PC-3 (cell line): Measurements from ENCODE around the gene SMIM36.

ENCODE experiments used
- CTCF ChIP-seq: fragments of 300-600 bp; sonication (generic); conservative IDR thresholded peaks from 2 replicates; pipeline ENCODE4 v1.5.1; 2017; ENCODE audit warnings: antibody characterized with exemption, low read depth, mild to moderate bottlenecking, low read length
- EZH2 ChIP-seq: fragments of 300-600 bp; sonication (generic); IDR thresholded peaks from one replicate; pipeline ENCODE4 v1.6.1; 2017; ENCODE audit warnings: antibody characterized with exemption, mild to moderate bottlenecking, low read length; ENCODE audit not compliant: unreplicated experiment
- EZH2phosphoT487 ChIP-seq: fragments of 300-600 bp; sonication (generic); IDR thresholded peaks from 2 replicates; pipeline ENCODE4 v1.6.1; 2018; ENCODE audit warnings: mild to moderate bottlenecking, antibody characterized with exemption, low read length, borderline replicate concordance

GRCh38 chr17:55402374-55402773, 108.9 kb downstream of the SMIM36 start:
- TF ChIP-seq CTCF (no peak), EZH2phosphoT487 (no peak), EZH2 (no peak)
